HG02884 (cell line): ENCODE results near the gene TNNI3.
A peak's percentile ranks its signal among the peaks of the same experiment; 100 is the strongest.
"Not testable (repeated sequence)": the region's sequence is repeated elsewhere in the genome, so short reads cannot be mapped to it uniquely, and the experiment has no call there.

Experiments used
- ATAC-seq: cut with Tn5 transposase; IDR thresholded peaks from one replicate; pipeline ENCODE4 v1.9.1; 2021; ENCODE audit warnings: mild to moderate bottlenecking, moderate library complexity; ENCODE audit not compliant: unreplicated experiment

TNNI3 gene

GRCh38 chr19:55173186-55173713 lies 15.7 kb upstream of the TNNI3 start:
- no peak for ATAC-seq

DNA sequence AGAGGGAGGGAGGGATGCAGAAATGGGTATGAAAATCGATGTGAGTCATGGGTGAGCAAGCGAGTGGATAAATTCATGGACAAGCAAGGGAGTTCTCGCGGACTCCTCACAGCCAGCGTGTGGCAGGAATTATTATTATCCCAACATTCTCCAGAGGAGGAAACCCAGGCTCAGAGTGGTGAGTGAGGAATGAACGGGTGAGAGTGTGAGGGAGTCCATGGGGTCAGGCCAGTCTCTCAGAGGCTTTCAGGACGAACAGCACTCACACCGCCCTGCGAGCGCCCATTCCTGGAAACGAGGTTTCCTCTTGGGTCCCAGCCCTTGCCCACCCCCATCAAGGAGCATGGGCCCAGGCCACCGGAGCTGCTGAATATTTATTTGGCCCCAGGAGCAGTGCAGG lies 15.2 kb upstream of the TNNI3 start:
- ATAC-seq = no peak

DNA sequence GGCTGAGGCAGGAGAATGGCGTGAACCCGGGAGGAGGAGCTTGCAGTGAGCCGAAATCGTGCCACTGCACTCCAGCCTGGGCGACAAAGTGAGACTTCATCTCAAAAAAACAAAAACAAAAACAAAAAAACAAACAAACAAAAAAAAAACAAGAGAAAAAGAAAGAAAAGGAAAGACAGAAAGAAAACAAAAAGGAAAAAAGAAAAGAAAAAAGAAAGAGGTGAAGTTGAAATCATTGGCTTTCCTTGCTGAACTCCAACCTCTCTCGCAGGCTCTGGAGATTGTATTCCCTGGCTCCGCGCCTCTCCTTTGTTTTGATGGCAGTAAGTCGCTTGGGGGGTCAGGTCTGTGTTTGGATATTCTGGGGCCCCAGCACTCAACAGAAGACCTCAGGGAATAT lies 14.8 kb upstream of the TNNI3 start:
- ATAC-seq = not testable (repeated sequence)

DNA sequence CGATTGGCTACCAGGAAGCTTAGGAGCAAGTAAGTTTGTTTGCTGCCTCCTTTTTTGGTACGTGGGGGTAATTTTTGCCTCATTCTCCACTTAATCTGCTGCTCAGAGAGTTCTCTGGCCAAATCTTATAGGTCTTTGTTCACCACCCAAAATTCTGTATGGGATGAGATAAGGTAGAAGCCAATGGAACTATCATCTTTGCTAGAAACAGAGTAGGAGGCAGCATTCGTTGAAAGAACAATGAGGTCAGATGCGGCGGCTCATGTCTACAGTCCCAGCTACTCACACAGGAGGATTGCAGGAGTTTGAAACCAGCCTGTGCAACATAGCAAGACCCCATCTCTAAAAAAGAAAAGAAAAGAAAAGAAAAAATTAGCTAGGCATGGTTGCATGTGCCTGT lies 13.9 kb upstream of the TNNI3 start:
- no peak for ATAC-seq

DNA sequence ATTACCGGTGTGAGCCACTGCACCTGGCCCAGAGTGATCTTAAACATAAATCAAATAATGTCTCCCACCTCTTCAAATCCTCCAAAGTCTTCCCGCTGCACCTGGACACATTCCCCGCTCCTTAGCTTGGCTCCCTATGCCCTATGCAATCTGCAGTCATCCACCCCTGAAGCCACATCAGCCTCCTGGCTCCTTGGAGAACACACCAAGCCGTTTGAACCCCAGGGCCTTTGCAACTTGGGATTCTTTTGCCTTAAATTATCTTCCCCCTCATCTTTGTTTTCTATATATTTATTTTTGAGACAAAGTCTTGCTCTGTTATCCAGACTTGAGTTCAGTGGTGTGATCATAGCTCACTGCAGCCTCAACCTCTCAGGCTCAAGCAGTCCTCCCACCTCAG lies 11.6 kb upstream of the TNNI3 start:
- no peak for ATAC-seq

GRCh38 chr19:55166530-55167268 lies 9.2 kb upstream of the TNNI3 start, which contains the start of gene DNAAF3:
Gene DNAAF3, minus strand, starts transcription at chr19:55166613. Its CDS starts 200 bp downstream, at chr19:55166413.
- peak; percentile 65 for ATAC-seq

DNA sequence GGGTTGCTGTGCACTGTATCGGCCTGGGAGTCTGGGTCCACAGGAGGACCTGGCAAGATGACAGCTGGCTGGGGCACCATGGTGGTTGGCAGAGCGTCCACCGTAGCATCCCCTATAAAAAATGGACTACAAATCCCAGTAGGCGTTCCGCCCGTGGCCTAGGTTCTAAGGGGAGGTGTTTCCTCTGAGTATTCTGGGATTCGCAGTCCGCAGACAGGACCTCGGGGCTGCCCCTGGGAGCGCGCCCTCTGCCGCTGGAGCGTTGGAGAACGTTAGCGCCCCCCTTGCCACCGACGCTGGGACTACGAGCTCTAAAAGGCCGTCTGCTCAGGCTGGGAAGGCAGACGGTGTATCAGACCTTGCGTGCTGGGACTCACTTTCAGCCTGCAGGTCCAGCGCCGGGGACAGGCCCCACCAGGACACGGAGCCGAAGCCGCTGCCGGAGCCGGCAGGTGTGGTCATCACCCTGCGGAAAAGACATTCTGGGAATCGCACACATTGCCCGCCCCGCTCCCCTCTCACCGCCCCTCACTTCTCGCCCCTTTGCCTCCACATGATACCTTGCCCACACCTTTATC lies 8.5 kb upstream of the TNNI3 start:
- peak; percentile 29 for ATAC-seq

DNA sequence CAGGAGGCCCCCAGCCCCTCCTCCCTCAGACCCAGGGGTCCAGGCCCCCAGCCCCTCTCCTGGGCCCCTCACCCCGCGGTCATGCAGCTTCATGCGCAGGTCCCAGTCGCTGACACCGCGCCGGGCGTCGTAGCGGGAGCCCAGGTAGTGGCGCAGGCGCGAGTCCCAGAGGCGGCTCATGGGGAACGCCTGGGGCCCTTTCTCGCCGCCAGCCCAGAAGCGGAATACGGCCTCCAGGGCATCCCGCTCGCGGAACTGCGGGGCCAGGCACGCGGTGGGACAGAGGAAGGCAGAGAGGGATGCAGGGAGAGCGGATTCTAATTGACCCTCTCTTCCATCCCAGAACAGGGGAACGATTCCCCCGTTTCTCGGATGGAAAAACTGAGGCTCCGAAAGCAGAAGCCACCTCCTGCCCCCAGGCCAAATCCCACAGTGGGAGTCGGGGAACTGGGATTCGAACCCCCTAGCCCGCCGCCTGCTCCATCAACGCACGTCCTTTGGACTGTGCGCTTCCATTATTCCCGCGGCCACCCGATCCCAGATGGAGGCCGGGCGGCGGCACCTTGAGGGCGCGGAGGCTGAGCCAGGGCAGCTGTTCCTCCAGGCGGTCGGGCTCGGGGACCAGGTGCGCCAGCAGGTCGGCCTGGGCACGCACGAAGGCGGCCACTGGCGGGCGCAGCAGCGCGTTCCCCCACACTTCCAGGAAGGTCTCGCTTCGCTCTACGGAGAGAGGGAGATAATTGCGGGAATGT lies 4.2 kb upstream of the TNNI3 start:
- ATAC-seq = no peak

- no peak for ATAC-seq
Observed at GRCh38 chr19:55160986-55161365, 3.4 kb upstream of the TNNI3 start.

- peak; percentile 63 for ATAC-seq
Observed at GRCh38 chr19:55160128-55160985, 2.8 kb upstream of the TNNI3 start.

GRCh38 chr19:55158848-55159749 lies 1.6 kb upstream of the TNNI3 start:
- ATAC-seq = no peak

GRCh38 chr19:55158423-55158822 lies 891 bp upstream of the TNNI3 start:
- ATAC-seq = no peak

- ATAC-seq = no peak
Observed at GRCh38 chr19:55156202-55157063, 1.1 kb downstream of the TNNI3 start.

GRCh38 chr19:55155784-55156183 lies 1.7 kb downstream of the TNNI3 start:
- not testable (repeated sequence) for ATAC-seq

DNA sequence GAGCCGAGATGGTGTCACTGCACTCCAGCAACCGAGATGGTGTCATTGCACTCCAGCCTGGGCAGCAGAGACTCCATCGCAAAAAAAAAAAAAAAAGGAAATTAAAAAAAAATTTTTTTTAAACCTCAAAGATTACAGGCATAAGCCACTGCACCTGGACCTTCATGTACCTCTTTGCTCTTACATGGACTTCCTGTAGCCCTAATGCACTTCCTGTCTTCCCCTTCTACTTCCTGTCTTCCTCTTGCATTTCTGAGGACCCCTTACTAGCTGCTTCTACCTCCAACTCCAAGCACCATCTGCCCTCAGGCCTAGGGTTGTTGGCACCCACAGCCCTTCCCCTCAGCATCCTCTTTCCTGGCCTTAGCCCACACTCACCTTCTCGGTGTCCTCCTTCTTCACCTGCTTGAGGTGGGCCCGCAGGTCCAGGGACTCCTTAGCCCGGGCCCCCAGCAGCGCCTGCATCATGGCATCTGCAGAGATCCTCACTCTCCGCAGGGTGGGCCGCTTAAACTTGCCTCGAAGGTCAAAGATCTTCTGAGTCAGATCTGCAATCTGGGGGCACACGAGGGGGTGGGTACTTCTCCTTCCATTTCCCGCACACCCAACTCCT lies 3.8 kb downstream of the TNNI3 start:
- no peak for ATAC-seq

DNA sequence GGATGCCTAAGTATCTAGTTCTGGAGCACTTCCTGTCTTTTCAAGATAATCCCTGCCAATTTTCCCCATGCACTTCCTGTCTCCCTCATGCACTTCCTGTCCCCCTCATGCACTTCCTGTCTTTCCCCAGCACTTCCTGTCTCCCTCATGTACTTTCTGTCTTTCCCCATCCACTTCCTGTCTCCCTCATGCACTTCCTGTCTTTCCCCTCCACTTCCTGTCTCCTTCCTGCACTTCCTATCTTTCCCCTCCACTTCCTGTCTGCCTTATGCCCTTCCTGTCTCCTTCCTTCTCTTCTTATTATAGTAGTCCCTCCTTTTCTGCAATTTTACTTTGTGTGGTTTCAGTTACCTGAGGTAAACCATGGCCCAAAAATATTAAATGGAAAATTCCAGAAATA lies 5.5 kb downstream of the TNNI3 start:
- ATAC-seq = no peak

DNA sequence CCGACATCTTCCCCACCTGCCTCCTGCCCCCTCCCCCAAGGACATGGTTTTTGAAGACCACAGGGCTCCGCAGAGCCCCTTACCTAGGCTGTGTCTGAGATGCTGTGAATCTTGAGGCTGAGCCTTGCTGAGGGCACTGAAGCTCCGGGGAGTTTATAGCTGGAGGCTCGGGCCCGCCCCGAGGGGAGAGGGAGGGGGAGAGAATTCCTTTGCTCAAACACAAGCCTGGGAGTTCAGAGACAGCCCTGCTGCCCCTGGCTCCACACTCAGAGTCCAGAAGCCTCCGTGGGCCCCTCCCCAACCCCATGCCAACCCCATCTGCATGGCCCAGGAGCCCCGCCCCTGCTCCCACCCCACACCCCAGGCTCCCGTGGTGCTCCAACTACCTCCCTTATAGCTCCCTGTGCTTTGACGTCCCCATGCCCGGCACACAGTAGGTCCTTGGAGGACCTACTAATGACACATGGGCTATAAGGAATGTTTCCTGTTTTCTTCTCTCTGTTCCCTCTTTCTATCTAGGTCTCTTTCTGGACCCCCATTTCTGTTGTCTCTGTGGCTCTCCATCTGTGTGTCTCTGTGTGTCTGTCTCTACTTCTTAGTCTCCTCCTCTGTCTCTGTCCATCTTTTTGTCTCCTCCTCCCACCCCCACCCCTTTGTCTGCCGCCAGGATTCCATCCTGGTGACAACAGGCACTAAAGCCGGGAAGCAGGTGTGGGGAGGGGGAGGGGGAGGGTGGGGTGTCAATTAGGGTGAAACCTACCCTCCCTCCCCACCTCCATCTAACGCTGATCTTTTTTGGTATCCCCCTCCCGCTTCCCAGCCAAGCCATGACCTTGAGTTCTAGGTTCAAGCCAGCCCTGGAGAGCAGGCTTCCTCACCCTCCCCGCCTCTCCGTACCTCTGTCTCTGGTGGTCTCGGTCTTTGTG lies 8.2 kb downstream of the TNNI3 start, which contains the start of gene TNNT1:
Gene TNNT1 (minus strand): TSS at position 129 of the 926 bp plus-strand sequence. CDS start 2,049 bp downstream, outside the sequence.
- no peak for ATAC-seq
